Measurements from ENCODE around the gene ADAMTS17.

ADAMTS17 gene

DNA sequence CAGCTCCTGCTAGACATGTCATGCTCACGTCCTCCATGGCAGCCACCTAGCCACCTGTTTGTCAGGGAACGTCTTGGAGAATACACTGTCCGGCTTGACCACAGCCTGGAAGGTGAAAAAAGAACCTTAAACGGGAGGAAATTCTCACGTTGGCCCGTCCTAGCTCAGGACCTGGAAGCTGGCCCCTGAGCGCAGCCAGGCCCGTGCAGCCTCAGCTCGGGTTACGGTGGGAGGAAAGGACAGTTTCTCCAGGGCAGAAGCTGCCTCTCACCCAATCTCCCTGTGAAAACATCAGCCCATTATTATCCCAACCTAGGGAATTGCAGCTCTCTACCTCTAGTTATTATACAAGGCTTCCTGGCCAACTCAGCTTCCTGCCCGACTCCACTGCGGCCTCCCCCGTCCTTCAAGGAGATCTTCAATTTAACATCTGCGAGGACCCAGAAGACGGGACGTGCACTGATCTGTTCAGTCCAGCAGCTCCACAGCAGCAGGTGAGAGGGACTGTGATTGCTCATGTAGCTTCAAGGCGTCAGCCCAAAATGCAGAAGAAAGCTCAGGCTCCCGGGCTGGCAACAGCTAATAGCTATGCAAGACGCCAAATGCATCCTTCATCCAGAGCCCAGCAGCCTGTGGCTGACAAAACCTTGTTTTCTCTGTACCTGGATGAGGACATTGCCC is 84.7 kb downstream of the ADAMTS17 start:
- DNase-seq, result no peak
- H3K27ac Mint-ChIP-seq, result no peak overlapping the region
- H3K9me3 Mint-ChIP-seq, result no peaks in the 10 kb centered on the region
- H3K4me1 Mint-ChIP-seq (ENCODE audit: low read depth), result no peaks in the 10 kb centered on the region
- no peak overlapping the region for H3K4me3 Mint-ChIP-seq
- no peaks in the 10 kb centered on the region for H3K27me3 Mint-ChIP-seq
- peaks cover 35% of the 10 kb centered on the region for H3K36me3 Mint-ChIP-seq (ENCODE audit: low read depth)

DNA sequence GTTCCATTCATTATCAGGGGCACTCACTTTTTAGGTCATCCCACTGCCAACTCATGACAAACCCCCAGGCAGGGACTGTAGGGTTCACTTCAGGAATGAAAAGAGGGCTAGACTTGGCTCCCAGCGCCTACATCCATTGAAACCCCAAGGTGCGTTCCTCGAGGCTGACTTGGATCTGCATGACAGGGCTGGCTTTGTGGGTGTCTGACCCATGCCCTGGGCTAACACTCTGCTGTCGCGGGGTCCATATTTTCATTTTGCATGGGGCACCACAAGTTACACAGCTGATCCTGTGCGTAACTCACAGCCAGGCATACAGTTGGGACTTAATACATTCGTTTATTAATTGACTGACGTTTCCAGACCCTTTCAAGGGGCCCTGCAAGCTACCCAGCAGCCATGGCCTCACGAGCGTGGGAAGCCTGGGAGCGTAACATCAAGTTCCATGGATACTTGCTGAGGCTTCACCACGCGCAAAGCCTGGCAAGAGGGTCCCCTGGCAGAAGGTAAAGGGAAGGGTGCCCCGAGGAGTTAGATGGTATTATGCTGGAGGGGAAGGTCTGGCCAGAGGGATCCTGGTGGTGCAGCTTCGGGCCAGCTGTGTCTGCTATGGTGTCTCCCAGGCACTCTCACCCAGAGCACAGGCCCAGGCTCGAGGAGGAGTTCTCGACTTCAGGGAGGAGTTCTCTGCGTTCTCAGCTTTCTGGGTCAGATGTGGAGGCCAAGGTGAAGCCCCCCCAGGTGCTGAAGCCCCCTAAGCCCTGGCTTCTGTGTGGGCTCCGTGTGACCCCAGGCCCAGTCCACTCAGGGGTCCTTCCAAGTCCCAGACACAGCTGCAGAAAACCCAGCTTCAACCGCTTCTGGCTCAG is 85.4 kb downstream of the ADAMTS17 start:
- Mint-ChIP-seq H3K27me3 (no peaks in the 10 kb centered on the region), H3K36me3 (ENCODE audit: low read depth) (peaks cover 31% of the 10 kb centered on the region), H3K27ac (no peak overlapping the region), H3K4me3 (no peak overlapping the region), H3K9me3 (no peaks in the 10 kb centered on the region), H3K4me1 (ENCODE audit: low read depth) (no peaks in the 10 kb centered on the region)
- DNase-seq, result no peak

DNA sequence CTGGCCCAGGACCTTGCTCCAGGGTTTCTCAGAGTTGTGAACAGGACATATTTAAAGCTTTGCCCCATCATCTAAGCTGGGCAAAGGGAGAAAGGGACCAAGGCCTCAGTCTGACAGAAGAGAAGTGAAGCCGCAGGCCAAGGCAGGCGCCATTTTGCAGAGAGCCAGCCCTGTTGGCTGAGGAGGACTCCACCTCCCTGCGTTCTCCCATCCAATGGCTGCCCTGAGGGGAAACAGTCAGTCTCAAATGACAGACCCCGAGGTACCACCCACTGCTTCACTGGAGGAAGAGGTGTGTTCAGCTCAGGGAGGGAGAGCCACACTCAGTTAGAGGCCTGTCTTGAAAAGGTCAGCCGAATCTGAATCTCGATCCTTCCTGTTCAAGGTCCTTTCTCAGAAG is 86.1 kb downstream of the ADAMTS17 start:
- H3K9me3 Mint-ChIP-seq, result no peaks in the 10 kb centered on the region
- H3K27ac Mint-ChIP-seq, result no peak overlapping the region
- no peak for DNase-seq
- H3K4me1 Mint-ChIP-seq (ENCODE audit: low read depth), result no peaks in the 10 kb centered on the region
- no peaks in the 10 kb centered on the region for H3K27me3 Mint-ChIP-seq
- peaks cover 24% of the 10 kb centered on the region for H3K36me3 Mint-ChIP-seq (ENCODE audit: low read depth)
- H3K4me3 Mint-ChIP-seq, result no peak overlapping the region

DNA sequence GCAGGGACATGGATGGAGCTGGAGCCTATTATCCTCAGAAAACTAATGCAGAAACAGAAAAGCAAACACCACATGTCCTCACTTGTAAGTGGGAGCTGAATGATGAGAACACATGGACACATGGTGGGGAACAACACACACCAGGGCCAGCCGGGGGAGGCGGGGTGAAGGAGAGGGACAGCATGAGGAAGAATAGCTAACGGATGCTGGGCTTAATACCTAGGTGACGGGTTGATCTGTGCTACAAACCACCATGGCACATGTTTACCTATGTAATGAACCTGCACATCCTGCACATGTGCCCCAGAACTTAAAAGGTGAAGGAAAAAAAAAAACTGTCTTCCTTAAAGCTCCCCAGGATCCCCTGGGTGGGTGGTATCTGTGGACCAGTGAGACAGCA is 87.1 kb downstream of the ADAMTS17 start:
- Mint-ChIP-seq H3K4me3 (no peak overlapping the region), H3K27ac (no peak overlapping the region), H3K4me1 (ENCODE audit: low read depth) (no peaks in the 10 kb centered on the region), H3K27me3 (no peaks in the 10 kb centered on the region), H3K36me3 (ENCODE audit: low read depth) (peaks cover 22% of the 10 kb centered on the region), H3K9me3 (no peaks in the 10 kb centered on the region)
- no peak for DNase-seq

DNA sequence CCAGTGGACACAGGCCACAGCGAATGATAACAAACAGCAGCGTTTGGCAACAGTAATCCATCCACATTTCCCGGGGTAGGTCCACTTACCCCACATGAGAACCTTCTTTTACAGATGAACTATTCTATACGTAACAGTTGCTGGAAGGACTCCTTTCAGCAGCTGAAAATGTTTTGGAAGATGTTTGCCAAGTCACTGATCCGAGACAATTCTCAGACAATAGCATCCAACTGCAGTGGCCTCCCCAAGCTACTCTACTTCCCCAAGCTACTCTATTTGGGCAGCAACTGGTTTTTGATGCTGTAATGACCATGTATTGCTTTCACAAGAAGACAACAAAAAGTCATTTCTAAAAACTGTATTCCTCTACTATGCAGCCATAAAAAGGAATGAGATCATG is 87.5 kb downstream of the ADAMTS17 start:
- no peaks in the 10 kb centered on the region for H3K4me1 Mint-ChIP-seq (ENCODE audit: low read depth)
- no peak overlapping the region for H3K27ac Mint-ChIP-seq
- H3K9me3 Mint-ChIP-seq, result no peaks in the 10 kb centered on the region
- peaks cover 22% of the 10 kb centered on the region for H3K36me3 Mint-ChIP-seq (ENCODE audit: low read depth)
- no peaks in the 10 kb centered on the region for H3K27me3 Mint-ChIP-seq
- H3K4me3 Mint-ChIP-seq, result no peak overlapping the region
- DNase-seq, result no peak

DNA sequence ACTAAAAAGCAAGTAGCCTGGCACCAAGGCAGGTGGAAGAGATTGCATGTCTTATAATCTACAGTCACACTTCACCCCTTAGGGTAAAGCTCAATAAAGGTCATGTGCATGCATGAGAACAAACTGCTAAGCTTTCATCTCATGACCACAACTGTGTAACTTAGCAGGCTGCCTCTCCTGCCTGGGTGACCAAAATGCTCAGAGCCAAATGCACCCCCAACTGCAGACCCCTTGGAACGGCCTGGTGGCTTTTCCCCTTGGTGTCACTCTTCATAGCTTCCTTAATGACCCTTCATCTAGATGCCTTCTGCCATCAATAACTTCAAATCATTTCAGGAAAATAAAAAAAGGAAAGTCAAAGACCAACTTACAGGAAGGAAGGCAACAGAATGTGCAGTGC is 88.1 kb downstream of the ADAMTS17 start:
- H3K27me3 Mint-ChIP-seq, result no peaks in the 10 kb centered on the region
- H3K4me1 Mint-ChIP-seq (ENCODE audit: low read depth), result no peaks in the 10 kb centered on the region
- no peaks in the 10 kb centered on the region for H3K9me3 Mint-ChIP-seq
- H3K36me3 Mint-ChIP-seq (ENCODE audit: low read depth), result peaks cover 20% of the 10 kb centered on the region
- no peak overlapping the region for H3K4me3 Mint-ChIP-seq
- H3K27ac Mint-ChIP-seq, result no peak overlapping the region
- no peak for DNase-seq

DNA sequence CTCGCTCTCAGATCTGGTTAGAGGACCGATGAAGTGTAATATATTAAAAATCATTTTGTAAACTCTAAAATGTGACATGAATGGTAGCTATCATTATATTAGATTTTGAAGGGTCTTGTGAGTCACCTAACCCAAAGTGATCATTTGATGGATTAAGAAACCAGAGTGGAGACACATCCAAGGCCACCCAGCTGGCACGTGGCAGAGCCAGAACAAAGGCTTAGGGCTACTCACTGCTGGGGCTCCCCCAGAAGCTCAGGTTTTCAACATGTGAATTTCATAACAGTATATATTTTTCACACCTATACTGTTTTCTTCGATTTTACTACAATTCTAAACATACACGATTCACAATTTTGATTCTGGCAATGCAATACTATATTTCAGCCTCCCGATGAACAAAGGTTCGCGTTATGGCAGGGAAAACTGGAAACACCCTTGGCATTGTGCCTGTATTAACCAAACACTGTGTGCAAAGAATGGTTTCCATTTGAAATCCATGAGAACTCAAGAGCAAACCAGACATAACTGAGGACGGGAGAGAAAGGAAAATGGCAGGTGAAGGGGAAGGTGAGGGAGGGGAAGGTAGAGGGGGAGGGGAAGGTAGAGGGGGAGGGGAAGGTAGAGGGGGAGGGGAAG is 88.9 kb downstream of the ADAMTS17 start:
- H3K36me3 Mint-ChIP-seq (ENCODE audit: low read depth), result peaks cover 12% of the 10 kb centered on the region
- H3K27ac Mint-ChIP-seq, result no peak overlapping the region
- H3K4me3 Mint-ChIP-seq, result no peak overlapping the region
- no peaks in the 10 kb centered on the region for H3K9me3 Mint-ChIP-seq
- DNase-seq, result no peak
- H3K4me1 Mint-ChIP-seq (ENCODE audit: low read depth), result no peaks in the 10 kb centered on the region
- H3K27me3 Mint-ChIP-seq, result no peaks in the 10 kb centered on the region

DNA sequence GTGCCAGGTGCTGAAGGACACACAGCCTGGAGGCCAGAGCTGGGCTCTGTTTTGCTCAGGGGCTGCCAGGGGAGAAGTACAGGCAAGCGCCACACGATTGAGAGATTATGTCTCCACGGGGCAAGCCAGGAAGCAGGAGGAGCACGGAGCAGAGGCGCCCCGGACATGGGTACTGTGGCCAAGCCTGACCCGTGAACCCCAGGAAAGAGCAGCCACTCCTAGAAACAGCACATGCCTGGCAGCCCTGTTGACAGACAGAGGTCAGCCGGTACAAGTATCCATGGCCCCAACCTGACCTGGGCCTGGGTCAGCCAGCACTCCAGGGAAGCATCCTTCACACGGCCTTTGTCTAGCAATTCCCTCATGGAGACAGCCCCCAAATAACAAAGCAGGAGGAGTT is 89.4 kb downstream of the ADAMTS17 start:
- Mint-ChIP-seq H3K4me3 (no peak overlapping the region), H3K27ac (no peak overlapping the region)

DNA sequence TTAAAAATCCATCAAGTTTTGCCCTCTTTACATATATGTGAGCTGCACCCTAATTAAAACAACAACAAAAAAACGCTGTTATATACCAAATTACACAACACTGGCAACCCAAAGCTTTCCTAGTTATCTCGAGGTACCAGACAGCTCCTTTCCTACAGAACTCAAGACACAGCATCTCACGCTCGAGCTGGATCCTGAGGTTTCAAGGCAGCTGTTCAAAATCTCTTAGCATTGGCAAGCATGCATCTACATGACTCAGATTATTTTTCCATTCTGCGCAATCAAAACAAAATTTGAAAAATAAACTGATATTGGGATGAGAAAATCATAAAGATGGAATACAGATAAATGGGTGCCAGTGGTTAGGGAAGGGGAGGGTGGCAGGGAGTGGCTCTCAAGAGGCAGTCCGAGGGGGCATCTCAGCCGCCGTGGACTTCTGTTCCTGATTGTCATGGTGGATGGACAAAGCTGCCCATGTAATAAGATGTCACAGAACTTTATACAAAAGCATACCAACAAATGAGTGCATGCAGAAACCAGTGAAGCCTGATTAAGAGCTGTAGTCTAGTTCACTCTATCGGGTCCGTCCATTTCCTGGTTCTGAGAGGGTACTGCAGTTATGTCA is 91.5 kb downstream of the ADAMTS17 start:
- H3K27ac Mint-ChIP-seq, result no peak overlapping the region
- no peak overlapping the region for H3K4me3 Mint-ChIP-seq
- DNase-seq, result no peak
- H3K9me3 Mint-ChIP-seq, result no peaks in the 10 kb centered on the region
- no peaks in the 10 kb centered on the region for H3K4me1 Mint-ChIP-seq (ENCODE audit: low read depth)
- H3K27me3 Mint-ChIP-seq, result no peaks in the 10 kb centered on the region
- peaks cover 8% of the 10 kb centered on the region for H3K36me3 Mint-ChIP-seq (ENCODE audit: low read depth)

More for the DNA sequence above, 89.4 kb downstream of the ADAMTS17 start:
- H3K27me3 Mint-ChIP-seq, result no peaks in the 10 kb centered on the region
- DNase-seq, result no peak
- H3K9me3 Mint-ChIP-seq, result no peaks in the 10 kb centered on the region
- peaks cover 8% of the 10 kb centered on the region for H3K36me3 Mint-ChIP-seq (ENCODE audit: low read depth)
- H3K4me1 Mint-ChIP-seq (ENCODE audit: low read depth), result no peaks in the 10 kb centered on the region

DNA sequence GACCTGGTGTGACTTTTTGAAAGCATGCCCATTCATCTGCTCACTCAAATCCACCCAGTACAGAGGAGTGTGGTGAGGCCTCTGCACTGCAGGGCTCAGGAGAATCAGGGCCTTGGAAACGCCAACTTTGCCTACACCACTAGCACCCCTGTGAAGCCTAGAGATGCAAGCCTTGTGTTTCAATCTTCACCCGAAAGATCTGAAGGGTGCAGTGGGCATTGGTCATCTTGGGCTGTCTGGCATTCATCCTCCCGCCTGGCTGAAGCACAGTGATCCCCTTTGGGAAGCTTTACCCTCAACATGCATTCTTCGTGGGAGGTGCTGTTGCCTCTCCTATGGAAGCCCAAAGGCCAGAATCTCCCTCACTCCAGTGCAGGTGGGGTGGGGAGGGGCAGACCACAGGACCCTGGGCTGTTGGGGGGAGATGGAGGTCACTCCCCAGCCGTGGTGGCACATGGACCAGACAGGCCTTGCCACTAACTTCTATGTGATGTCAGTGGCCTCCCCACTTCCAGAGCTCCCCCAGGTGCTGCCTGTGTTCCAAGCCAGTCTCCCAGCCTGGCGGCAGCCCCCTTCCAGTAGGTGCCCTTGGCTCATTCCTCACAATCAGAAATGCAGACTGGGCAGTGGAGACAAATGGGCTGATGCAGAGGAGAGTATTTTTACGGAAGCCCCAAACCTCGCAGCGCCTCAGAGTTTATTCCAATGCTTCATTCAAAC is 92.5 kb downstream of the ADAMTS17 start:
- Mint-ChIP-seq H3K4me1 (ENCODE audit: low read depth) (no peaks in the 10 kb centered on the region), H3K27ac (no peak overlapping the region), H3K27me3 (no peaks in the 10 kb centered on the region), H3K4me3 (no peak overlapping the region), H3K9me3 (no peaks in the 10 kb centered on the region), H3K36me3 (ENCODE audit: low read depth) (peaks cover 13% of the 10 kb centered on the region)
- DNase-seq, result no peak

DNA sequence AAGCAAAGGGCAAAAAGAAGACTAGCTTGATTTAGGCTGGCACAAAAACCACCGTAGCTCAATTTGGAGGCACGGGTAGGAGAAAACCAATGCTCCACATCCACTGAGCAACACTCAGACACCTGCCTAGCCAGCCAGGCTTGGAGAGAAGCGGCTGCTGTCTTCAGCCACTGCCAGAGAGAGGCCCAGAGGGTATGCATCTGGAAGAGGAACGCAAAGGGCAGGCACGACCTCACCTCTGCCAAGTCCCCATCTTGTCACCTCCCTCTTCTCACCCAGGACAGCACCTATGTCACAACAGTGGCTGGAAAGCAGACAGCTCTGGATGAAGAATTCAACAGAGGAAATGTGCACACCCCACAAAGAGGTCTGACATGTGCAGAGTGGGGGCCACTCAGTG is 93.5 kb downstream of the ADAMTS17 start:
- Mint-ChIP-seq H3K27me3 (no peaks in the 10 kb centered on the region), H3K4me3 (no peak overlapping the region), H3K4me1 (ENCODE audit: low read depth) (no peaks in the 10 kb centered on the region), H3K9me3 (no peaks in the 10 kb centered on the region), H3K27ac (no peak overlapping the region), H3K36me3 (ENCODE audit: low read depth) (peaks cover 13% of the 10 kb centered on the region)
- no peak for DNase-seq

DNA sequence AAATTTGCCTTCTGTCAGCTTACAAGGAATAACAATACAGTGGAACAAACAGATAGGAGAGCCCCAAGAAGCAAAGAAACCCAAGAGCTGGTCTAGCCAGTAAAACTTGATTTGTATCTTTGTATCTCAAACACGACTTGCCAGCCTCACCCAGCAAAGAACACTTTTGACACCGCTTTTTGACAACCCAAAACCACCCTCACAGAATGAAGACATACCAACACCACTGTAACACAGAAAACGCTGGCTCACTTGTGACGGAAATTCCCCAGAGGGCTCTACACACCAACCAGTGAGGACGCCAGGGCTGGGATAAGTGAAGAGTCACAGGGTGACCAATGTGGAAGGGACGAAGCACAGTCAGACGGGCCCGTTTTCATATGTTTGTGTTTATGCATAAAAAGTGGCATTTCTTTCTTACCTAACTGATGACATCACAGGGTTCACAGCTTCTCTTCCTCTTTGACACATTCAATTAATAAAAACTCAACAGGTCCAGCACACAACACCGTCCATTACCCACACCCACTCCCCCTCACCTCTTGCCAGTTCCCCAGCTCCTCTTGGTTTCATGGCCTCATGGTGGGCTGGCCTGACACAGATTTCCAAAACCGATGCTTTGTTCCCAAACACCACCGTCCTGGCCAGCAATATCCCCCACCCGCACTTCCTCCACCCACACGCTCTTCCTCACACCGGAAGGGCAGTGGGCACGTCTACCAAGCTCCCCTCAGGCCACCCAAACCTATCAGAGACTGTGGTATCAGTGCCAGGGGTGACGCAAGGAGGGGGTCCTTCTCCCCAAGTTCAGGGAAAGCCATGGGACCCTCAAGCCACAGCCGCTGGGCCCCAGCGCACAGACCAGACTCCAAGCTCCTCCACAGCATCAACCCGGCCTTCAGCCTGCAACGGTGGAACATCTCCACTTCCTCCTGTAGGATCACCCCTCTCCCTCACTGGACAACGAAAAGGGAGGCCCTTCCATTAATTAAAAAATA is 94.2 kb downstream of the ADAMTS17 start:
- H3K9me3 Mint-ChIP-seq, result no peaks in the 10 kb centered on the region
- no peak overlapping the region for H3K27ac Mint-ChIP-seq
- H3K36me3 Mint-ChIP-seq (ENCODE audit: low read depth), result peaks cover 13% of the 10 kb centered on the region
- no peak overlapping the region for H3K4me3 Mint-ChIP-seq
- no peaks in the 10 kb centered on the region for H3K27me3 Mint-ChIP-seq
- DNase-seq, result no peak
- no peaks in the 10 kb centered on the region for H3K4me1 Mint-ChIP-seq (ENCODE audit: low read depth)

DNA sequence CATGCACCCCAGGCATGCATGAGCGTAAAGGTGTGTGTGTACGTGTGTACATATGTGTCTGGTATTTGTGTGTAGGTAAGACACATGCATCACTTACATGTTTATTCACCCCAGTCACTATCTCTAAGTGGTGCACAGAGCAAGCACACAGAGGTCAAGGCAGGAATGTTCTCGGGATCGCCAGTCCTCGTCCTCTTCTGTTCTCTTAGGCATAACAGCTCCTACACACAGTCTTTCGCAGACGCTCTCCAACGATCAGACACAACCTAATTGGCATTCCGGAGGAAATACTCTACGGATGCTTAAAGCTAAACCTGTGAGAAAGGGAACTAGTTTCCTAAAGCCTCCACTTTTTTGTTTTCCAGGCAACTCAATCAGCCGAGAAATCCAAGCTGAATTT is 95.9 kb downstream of the ADAMTS17 start:
- H3K27me3 Mint-ChIP-seq, result no peaks in the 10 kb centered on the region
- H3K27ac Mint-ChIP-seq, result no peak overlapping the region

More for the DNA sequence above, 95.9 kb downstream of the ADAMTS17 start:
- Mint-ChIP-seq H3K4me3 (no peak overlapping the region), H3K9me3 (no peaks in the 10 kb centered on the region), H3K4me1 (ENCODE audit: low read depth) (peaks cover 2% of the 10 kb centered on the region), H3K36me3 (ENCODE audit: low read depth) (peaks cover 13% of the 10 kb centered on the region)
- DNase-seq, result no peak
